Measurements from ENCODE around the gene SULT2B1. TPM values are rescaled to one million over a fixed set of nuclear protein-coding genes. Genes with fewer than 3 reads are reported as not detected.

Gene SULT2B1
- total RNA-seq, 1 experiment from 2014 or later: 6.2 TPM

DNA sequence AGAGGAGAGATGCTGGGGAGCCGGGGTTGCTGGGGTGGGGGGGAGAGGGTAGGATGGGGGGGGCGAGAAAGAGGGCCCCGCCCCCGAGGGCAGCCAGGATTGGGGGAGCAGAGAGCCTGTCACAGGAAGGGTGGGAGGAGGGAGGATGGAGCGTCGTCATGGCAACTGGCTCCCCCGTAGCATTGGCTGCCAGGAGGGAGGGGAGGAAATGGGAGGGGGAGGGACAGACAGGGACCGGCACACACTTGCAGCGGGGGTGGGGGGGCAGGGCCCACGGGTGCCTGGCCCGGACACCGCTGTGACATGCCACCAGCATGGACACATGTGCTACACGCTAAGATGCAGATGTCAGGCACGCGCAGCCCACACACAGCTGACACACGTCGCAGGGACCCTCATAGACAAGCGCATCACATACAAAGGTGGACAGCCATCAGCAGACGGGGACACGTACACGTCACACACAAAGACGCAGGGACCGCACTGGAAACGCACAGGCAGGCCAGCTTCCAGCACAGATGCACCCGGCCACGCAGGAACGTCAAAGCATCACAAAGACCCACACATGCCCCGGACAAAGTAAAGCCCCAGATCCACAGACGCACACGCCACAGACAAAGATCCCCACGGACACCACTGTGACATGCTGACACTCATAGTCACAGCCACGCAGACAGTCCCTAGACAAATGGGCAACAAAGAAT lies 40.0 kb upstream of the SULT2B1 start, which contains the start of gene LMTK3:
Gene LMTK3, minus strand, starts transcription at position 36 of the 704 bp plus-strand sequence. CDS start 259 bp downstream, outside the sequence.
- Histone ChIP-seq H3K9me3 (ENCODE audit: insufficient read depth, low read depth) (no peaks in the 10 kb centered on the region), H3K4me3 (no peak within 1 kb of the TSS), H3K27ac (no peak within 1 kb of the TSS), H3K9me2 (ENCODE audit: insufficient read depth) (no peaks in the 10 kb centered on the region), H3K36me3 (ENCODE audit: low read depth) (no peaks in the 10 kb centered on the region), H3K4me2 (peak within 1 kb of the TSS; percentile 53), H2AFZ (no peak within 1 kb of the TSS), H3F3A (ENCODE audit: insufficient read depth, low read depth) (peaks cover 40% of the 10 kb centered on the region; the same call in 1 of the 2 replicates), H3K27me3 (ENCODE audit: insufficient read depth, low read depth) (no peaks in the 10 kb centered on the region), H3K79me2 (ENCODE audit: low read depth) (no peaks in the 10 kb centered on the region), H3K4me1 (replicated peaks; ENCODE audit: insufficient read depth) (no peaks in the 10 kb centered on the region; the same call in 1 of the 2 replicates), H4K20me1 (ENCODE audit: insufficient read depth) (no peaks in the 10 kb centered on the region)
- intact Hi-C loops (cut with micrococcal nuclease; ENCODE audit: unreplicated experiment): loop anchor here (2.0 kb wide), 1 partner anchor 41 kb away; the partner anchor contains the start of gene SULT2B1
- no TSS peak for BruUV-seq (replicated peaks)
- ChIA-PET CTCF (no interaction called here), POLR2A (ENCODE audit: unreplicated experiment) (no interaction called here)
- TF ChIP-seq, protein P1, sequence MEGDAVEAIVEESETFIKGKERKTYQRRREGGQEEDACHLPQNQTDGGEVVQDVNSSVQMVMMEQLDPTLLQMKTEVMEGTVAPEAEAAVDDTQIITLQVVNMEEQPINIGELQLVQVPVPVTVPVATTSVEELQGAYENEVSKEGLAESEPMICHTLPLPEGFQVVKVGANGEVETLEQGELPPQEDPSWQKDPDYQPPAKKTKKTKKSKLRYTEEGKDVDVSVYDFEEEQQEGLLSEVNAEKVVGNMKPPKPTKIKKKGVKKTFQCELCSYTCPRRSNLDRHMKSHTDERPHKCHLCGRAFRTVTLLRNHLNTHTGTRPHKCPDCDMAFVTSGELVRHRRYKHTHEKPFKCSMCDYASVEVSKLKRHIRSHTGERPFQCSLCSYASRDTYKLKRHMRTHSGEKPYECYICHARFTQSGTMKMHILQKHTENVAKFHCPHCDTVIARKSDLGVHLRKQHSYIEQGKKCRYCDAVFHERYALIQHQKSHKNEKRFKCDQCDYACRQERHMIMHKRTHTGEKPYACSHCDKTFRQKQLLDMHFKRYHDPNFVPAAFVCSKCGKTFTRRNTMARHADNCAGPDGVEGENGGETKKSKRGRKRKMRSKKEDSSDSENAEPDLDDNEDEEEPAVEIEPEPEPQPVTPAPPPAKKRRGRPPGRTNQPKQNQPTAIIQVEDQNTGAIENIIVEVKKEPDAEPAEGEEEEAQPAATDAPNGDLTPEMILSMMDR (conservative IDR thresholded peaks at IDR 0.05): no peak
- no peak for TF ChIP-seq EZH2 (IDR thresholded peaks at IDR 0.05; ENCODE audit: low read depth)
- no peak for DNase-seq

DNA sequence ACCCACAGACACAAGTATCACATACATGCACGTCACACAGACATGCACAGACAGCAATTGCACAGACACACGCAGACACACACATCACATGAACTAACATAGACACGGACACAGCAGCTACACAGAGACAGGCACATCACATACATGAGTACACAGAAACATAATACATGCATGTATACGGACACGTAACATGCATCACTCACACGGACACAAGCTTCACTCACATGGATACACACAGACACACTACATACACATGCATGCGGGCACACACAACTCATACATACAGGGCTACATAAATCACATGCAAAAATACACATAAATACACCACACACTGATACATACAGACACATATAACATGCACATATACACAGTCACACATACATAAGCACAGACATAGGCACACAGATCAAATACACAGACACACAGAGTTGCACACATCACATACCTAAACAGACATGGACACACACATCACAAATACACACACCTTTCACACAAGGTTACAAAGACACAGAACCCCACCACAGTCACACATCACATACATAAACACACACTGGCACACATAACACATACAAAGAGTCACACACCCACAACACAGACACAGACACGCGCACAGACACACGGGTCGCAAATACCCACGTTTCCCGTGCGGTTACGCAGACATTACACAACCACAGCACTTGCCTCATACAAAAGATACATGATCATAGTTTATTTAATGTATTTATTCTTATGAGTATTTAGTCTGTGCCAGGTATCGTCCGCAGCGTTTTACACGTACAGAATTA lies 39.3 kb upstream of the SULT2B1 start:
- Histone ChIP-seq H3K9me2 (ENCODE audit: insufficient read depth) (no peaks in the 10 kb centered on the region), H3F3A (ENCODE audit: insufficient read depth, low read depth) (peaks cover 42% of the 10 kb centered on the region; the same call in 1 of the 2 replicates), H3K4me2 (peak overlapping the region; percentile 83), H3K27me3 (ENCODE audit: insufficient read depth, low read depth) (no peaks in the 10 kb centered on the region), H3K4me3 (peak overlapping the region; percentile 83; the same call in 1 of the 2 replicates), H3K36me3 (ENCODE audit: low read depth) (no peaks in the 10 kb centered on the region), H4K20me1 (ENCODE audit: insufficient read depth) (no peaks in the 10 kb centered on the region), H3K27ac (no peak overlapping the region), H2AFZ (peak overlapping the region; percentile 94; the same call in 1 of the 2 replicates), H3K9me3 (ENCODE audit: insufficient read depth, low read depth) (no peaks in the 10 kb centered on the region), H3K79me2 (ENCODE audit: low read depth) (no peaks in the 10 kb centered on the region), H3K4me1 (replicated peaks; ENCODE audit: insufficient read depth) (no peaks in the 10 kb centered on the region; the same call in 1 of the 2 replicates)
- TF ChIP-seq, protein P1 (conservative IDR thresholded peaks at IDR 0.05): no peak
- no peak for TF ChIP-seq EZH2 (IDR thresholded peaks at IDR 0.05; ENCODE audit: low read depth)
- intact Hi-C loops (cut with micrococcal nuclease; ENCODE audit: unreplicated experiment): loop anchor here (2.0 kb wide), 1 partner anchor 40 kb away; the partner anchor contains the start of gene SULT2B1
- no peak for DNase-seq
- ChIA-PET CTCF (no interaction called here), POLR2A (ENCODE audit: unreplicated experiment) (no interaction called here)
- no TSS peak for BruUV-seq (replicated peaks)
